ENCODE measurements around the gene POU2AF1.
A peak's percentile ranks its signal among the peaks of the same experiment; 100 is the strongest.

The POU2AF1 gene

DNA sequence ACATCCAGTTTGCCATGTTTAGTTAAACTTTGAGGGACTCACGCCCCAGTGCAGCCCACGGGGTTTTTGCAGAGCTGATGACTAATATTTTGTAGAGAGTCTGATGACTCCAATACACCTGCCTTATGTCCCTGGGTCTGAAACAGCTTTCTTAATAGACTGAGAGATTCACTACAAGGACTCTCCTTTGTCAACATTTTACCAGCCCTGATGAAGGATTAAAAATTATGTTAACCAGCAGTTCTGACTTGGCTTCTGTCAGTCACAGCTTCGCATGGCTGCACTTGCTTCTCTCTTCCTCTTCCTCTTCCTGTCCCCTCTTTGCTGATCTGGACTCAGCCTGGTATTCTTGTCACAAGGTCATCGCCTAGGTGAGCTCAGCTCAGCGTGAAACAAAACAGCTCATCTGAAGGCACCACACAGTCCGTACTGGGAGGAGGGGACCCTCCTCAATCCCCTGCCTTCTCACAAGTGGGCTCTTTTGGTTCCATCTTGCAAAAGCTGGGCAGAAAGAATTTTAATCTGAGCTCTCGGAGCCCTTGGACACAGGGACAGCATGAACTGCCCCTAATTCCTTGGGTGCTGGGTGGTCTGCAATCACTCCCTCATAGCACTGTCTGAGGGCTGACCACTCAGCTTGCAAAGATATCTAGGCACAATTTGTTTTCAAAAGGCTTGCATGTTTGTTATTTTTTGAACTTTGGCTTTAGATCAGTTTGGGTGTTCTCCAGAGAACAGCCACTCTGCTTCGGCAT is 38.1 kb upstream of the POU2AF1 start:
- Histone ChIP-seq H3K9ac (ENCODE audit: low read length) (no peak overlapping the region), H3K27me3 (ENCODE audit: control insufficient read depth, insufficient read depth, low read length) (no peaks in the 10 kb centered on the region), H3K4me3 (ENCODE audit: low read length) (no peak overlapping the region), H3K27ac (ENCODE audit: low read depth, low read length) (peak overlapping the region; percentile 90), H3K36me3 (ENCODE audit: control insufficient read depth, insufficient read depth, low read length) (no peaks in the 10 kb centered on the region), H3K4me1 (ENCODE audit: control insufficient read depth, insufficient read depth, low read length) (peaks cover 28% of the 10 kb centered on the region)

DNA sequence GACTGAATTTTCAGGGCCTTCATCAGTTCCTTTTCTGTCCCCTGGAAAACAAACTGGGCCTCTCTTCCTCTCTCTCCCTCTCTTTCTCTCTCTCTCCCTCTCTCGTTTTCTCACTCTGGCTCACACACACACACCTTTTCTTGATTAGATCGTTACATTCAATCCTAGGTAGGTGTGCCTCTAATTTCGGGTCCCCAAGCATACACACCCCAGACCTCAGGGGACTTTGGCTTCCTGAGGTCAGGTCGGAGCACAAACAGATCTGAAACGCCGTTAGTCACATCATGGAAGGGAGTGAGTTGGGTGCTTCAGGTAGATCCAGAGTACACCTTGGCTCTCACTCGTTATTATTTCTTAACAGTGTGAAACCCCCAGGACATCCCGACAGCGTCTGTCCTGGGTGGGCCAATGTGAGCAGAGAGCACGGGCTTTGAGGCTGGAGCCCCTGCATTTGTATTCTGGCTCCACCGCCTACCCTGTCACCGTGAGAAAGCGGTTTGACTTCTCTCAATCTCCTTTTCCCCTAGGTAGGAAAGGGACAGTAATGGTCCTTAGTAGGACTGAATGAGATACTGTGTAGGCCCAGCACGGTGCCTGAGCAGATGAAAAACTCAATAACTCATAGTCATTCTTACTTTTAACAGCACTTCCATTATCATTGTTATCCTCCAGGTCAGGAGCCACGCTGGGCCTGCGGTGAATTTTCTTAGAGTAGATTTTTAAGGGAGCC is 37.3 kb upstream of the POU2AF1 start:
- peak overlapping the region; percentile 90 for H3K27ac ChIP-seq (ENCODE audit: low read depth, low read length)
- H3K9ac ChIP-seq (ENCODE audit: low read length) = no peak overlapping the region
- no peaks in the 10 kb centered on the region for H3K36me3 ChIP-seq (ENCODE audit: control insufficient read depth, insufficient read depth, low read length)
- no peaks in the 10 kb centered on the region for H3K27me3 ChIP-seq (ENCODE audit: control insufficient read depth, insufficient read depth, low read length)
- no peak overlapping the region for H3K4me3 ChIP-seq (ENCODE audit: low read length)
- peaks cover 28% of the 10 kb centered on the region for H3K4me1 ChIP-seq (ENCODE audit: control insufficient read depth, insufficient read depth, low read length)

DNA sequence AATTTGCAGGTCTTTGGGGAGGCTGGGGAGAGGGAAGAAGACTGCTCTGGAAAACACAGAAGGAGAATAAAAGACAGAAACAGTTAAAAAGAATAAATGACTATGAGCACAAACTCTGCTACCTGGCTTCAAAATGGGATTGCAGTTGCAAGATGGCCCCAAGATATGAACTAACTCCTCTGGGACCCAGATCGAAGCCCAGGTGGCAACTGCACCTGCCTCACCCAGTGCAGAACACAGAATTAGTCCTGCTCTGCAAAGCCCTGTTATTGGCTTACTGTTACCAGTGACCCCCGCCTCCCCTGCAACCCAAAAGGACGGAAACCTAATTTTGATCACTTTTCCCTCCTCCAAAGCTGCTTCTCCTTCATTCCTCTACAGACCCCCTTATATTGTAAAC is 35.9 kb upstream of the POU2AF1 start:
- Histone ChIP-seq H3K27me3 (ENCODE audit: control insufficient read depth, insufficient read depth, low read length) (no peaks in the 10 kb centered on the region), H3K4me3 (ENCODE audit: low read length) (no peak overlapping the region), H3K27ac (ENCODE audit: low read depth, low read length) (no peak overlapping the region), H3K36me3 (ENCODE audit: control insufficient read depth, insufficient read depth, low read length) (no peaks in the 10 kb centered on the region), H3K9ac (ENCODE audit: low read length) (no peak overlapping the region), H3K4me1 (ENCODE audit: control insufficient read depth, insufficient read depth, low read length) (peaks cover 28% of the 10 kb centered on the region)

GRCh38 chr11:111414267-111414931 is 35.3 kb upstream of the POU2AF1 start:
- Histone ChIP-seq H3K4me1 (ENCODE audit: control insufficient read depth, insufficient read depth, low read length) (peaks cover 24% of the 10 kb centered on the region), H3K4me3 (ENCODE audit: low read length) (no peak overlapping the region), H3K27me3 (ENCODE audit: control insufficient read depth, insufficient read depth, low read length) (no peaks in the 10 kb centered on the region), H3K36me3 (ENCODE audit: control insufficient read depth, insufficient read depth, low read length) (no peaks in the 10 kb centered on the region), H3K9ac (ENCODE audit: low read length) (no peak overlapping the region), H3K27ac (ENCODE audit: low read depth, low read length) (no peak overlapping the region)

DNA sequence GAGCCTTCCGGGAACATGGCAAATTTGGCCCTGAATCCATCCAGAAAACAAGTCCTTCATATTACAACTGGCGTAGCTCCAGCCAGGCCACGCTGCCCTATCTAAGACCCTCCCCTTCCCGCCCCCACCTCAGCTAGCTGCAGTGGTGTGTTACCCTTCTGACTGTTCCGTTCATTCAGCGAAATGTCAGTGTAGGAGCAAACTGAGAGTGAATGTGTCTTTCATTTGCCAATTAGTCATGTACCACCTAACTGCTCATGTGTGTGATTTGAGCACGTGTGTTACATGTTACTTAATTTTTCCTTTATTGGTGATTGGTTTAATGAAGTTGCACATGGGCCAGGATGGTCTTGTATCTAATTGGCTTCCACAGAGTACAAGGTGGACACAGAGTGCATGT is 34.8 kb upstream of the POU2AF1 start:
- Histone ChIP-seq H3K27ac (ENCODE audit: low read depth, low read length) (no peak overlapping the region), H3K4me1 (ENCODE audit: control insufficient read depth, insufficient read depth, low read length) (peaks cover 19% of the 10 kb centered on the region), H3K4me3 (ENCODE audit: low read length) (no peak overlapping the region), H3K27me3 (ENCODE audit: control insufficient read depth, insufficient read depth, low read length) (no peaks in the 10 kb centered on the region), H3K36me3 (ENCODE audit: control insufficient read depth, insufficient read depth, low read length) (no peaks in the 10 kb centered on the region), H3K9ac (ENCODE audit: low read length) (no peak overlapping the region)

GRCh38 chr11:111412293-111412692 is 33.2 kb upstream of the POU2AF1 start:
- H3K4me3 ChIP-seq (ENCODE audit: low read length) = no peak overlapping the region
- peaks cover 4% of the 10 kb centered on the region for H3K4me1 ChIP-seq (ENCODE audit: control insufficient read depth, insufficient read depth, low read length)
- H3K9ac ChIP-seq (ENCODE audit: low read length) = no peak overlapping the region

DNA sequence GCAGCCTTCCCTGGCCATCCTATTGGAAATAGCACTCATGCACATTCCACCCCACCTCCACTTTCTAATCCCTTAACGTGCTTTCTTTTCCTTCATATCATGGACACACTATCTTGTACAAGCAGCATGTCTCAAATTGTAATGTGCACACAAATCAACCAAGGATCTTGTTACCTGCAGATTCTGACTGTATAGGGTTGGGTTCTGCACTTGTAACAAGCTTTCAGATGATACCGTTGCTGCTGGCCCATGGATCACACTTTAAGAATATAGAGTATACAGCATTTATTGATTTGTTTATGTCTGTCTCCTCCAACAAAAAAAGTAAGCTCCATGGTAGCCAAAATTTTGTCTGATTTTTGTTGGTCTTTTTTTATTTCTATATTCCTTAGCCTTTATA is 32.4 kb upstream of the POU2AF1 start:
- Histone ChIP-seq H3K4me1 (ENCODE audit: control insufficient read depth, insufficient read depth, low read length) (no peaks in the 10 kb centered on the region), H3K4me3 (ENCODE audit: low read length) (no peak overlapping the region), H3K36me3 (ENCODE audit: control insufficient read depth, insufficient read depth, low read length) (no peaks in the 10 kb centered on the region), H3K27me3 (ENCODE audit: control insufficient read depth, insufficient read depth, low read length) (no peaks in the 10 kb centered on the region), H3K27ac (ENCODE audit: low read depth, low read length) (no peak overlapping the region), H3K9ac (ENCODE audit: low read length) (no peak overlapping the region)

More at GRCh38 chr11:111412293-111412692, 33.2 kb upstream of the POU2AF1 start:
- H3K27ac ChIP-seq (ENCODE audit: low read depth, low read length) = no peak overlapping the region
- no peaks in the 10 kb centered on the region for H3K27me3 ChIP-seq (ENCODE audit: control insufficient read depth, insufficient read depth, low read length)
- H3K36me3 ChIP-seq (ENCODE audit: control insufficient read depth, insufficient read depth, low read length) = no peaks in the 10 kb centered on the region

DNA sequence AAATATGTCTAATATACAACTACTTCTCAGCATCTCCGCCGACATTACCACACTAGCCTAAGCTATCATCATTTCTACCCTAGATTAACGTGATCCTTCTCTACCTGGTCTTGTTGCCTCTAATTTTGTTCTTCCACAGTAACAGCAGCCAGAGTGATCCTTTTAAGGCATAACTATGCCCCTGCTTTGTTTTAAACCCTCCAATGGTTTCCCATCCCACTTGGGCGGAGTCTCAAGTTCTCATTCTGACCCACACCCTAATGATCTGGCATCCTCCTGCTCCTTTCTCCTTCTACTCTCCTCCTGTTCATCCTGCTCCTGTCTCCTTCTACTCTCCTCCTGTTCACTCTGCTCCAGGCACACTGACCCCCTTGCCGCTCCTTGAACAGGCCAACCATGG is 31.9 kb upstream of the POU2AF1 start:
- Histone ChIP-seq H3K4me1 (ENCODE audit: control insufficient read depth, insufficient read depth, low read length) (no peaks in the 10 kb centered on the region), H3K27ac (ENCODE audit: low read depth, low read length) (no peak overlapping the region), H3K36me3 (ENCODE audit: control insufficient read depth, insufficient read depth, low read length) (no peaks in the 10 kb centered on the region), H3K27me3 (ENCODE audit: control insufficient read depth, insufficient read depth, low read length) (no peaks in the 10 kb centered on the region), H3K9ac (ENCODE audit: low read length) (no peak overlapping the region), H3K4me3 (ENCODE audit: low read length) (no peak overlapping the region)

DNA sequence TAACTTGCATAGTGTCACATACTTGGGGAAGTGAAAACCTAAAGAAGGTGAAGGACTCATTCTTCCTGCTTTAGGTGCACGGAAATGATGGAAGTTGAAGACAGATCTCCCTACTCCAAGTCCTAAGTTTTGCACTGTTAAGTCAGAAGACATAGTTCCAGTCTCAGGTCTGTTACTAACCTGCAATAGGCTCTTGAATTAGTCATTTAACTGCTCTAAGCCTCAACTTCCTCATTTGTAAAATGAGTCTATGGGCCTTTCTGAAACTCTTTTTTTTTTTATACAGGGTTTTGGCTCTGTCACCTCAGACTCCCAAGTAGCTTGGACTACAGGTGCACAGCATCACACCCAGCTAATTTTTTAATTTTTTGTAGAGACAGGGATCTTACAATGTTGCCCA is 30.8 kb upstream of the POU2AF1 start:
- no peak overlapping the region for H3K27ac ChIP-seq (ENCODE audit: low read depth, low read length)
- H3K27me3 ChIP-seq (ENCODE audit: control insufficient read depth, insufficient read depth, low read length) = no peaks in the 10 kb centered on the region
- no peak overlapping the region for H3K4me3 ChIP-seq (ENCODE audit: low read length)
- H3K9ac ChIP-seq (ENCODE audit: low read length) = no peak overlapping the region
- no peaks in the 10 kb centered on the region for H3K4me1 ChIP-seq (ENCODE audit: control insufficient read depth, insufficient read depth, low read length)
- no peaks in the 10 kb centered on the region for H3K36me3 ChIP-seq (ENCODE audit: control insufficient read depth, insufficient read depth, low read length)

DNA sequence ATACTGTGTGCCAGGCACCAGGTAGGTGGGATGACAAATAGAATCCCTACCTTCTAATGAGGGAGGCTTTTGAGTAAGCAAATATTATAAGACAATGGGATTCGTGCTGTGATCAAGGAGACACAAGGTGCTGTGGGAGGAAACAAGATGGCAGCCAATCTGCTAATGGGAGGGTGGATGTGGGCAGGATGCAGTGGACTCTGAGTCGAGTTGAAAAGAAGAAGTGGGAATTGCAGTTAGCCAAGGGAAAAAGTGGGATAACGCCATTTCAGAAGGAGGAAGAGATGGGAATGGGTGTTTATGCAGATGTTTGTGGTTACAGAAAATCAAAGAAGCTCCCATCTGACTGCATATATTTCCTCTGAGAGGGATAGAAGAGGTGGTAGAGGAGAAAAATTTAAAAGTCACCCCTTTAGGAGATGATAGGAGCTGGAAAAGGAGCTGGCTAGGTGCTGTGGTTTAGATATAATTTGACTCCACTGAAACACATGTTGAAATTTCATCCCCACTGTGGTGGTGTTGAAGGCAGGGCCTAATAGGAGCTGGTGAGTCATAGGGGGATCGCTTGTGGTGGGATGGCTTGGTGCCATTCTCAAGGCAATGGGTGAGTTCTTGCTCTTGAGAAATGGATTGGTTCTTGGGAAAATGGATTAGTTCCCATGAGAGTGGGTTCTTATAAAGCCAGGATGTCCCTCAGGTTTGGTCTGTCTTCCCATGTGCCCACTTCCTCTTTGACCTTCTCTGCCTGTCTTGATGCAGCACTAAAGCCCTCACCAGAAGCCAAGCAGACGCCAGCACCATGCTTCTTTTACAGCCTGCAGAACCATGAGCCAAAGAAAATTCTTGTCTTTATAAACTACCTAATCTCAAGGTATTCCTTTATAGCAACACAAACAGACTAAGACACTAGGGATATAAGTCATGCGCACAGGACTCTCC is 30.0 kb upstream of the POU2AF1 start:
- H3K9ac ChIP-seq (ENCODE audit: low read length) = no peak overlapping the region
- H3K4me1 ChIP-seq (ENCODE audit: control insufficient read depth, insufficient read depth, low read length) = no peaks in the 10 kb centered on the region
- no peaks in the 10 kb centered on the region for H3K36me3 ChIP-seq (ENCODE audit: control insufficient read depth, insufficient read depth, low read length)
- no peaks in the 10 kb centered on the region for H3K27me3 ChIP-seq (ENCODE audit: control insufficient read depth, insufficient read depth, low read length)
- H3K27ac ChIP-seq (ENCODE audit: low read depth, low read length) = no peak overlapping the region
- H3K4me3 ChIP-seq (ENCODE audit: low read length) = no peak overlapping the region

GRCh38 chr11:111407652-111408051 is 28.6 kb upstream of the POU2AF1 start:
- Histone ChIP-seq H3K4me1 (ENCODE audit: control insufficient read depth, insufficient read depth, low read length) (no peaks in the 10 kb centered on the region), H3K27ac (ENCODE audit: low read depth, low read length) (no peak overlapping the region), H3K9ac (ENCODE audit: low read length) (no peak overlapping the region), H3K36me3 (ENCODE audit: control insufficient read depth, insufficient read depth, low read length) (no peaks in the 10 kb centered on the region), H3K27me3 (ENCODE audit: control insufficient read depth, insufficient read depth, low read length) (no peaks in the 10 kb centered on the region), H3K4me3 (ENCODE audit: low read length) (no peak overlapping the region)

- Histone ChIP-seq H3K4me3 (ENCODE audit: low read length) (no peak overlapping the region), H3K27ac (ENCODE audit: low read depth, low read length) (no peak overlapping the region), H3K4me1 (ENCODE audit: control insufficient read depth, insufficient read depth, low read length) (no peaks in the 10 kb centered on the region), H3K36me3 (ENCODE audit: control insufficient read depth, insufficient read depth, low read length) (no peaks in the 10 kb centered on the region), H3K27me3 (ENCODE audit: control insufficient read depth, insufficient read depth, low read length) (no peaks in the 10 kb centered on the region), H3K9ac (ENCODE audit: low read length) (no peak overlapping the region)
Measured at GRCh38 chr11:111406589-111406988, 27.5 kb upstream of the POU2AF1 start.
